HEK293 (cell line): ENCODE measurements around the gene TMC6.

Experiments used
- GLIS2 ChIP-seq: fragments of 450-650 bp; formaldehyde crosslinking; IDR thresholded peaks from 2 replicates; pipeline ENCODE4 v1.5.1; 2016; ENCODE audit warnings: missing biosample characterization, missing genetic modification characterization
- KLF17 ChIP-seq: fragments of 450-650 bp; formaldehyde crosslinking; IDR thresholded peaks from 2 replicates; pipeline ENCODE4 v1.5.1; 2016; ENCODE audit warnings: missing biosample characterization, missing genetic modification characterization
- KLF8 ChIP-seq: fragments of 450-650 bp; formaldehyde crosslinking; IDR thresholded peaks from 2 replicates; pipeline ENCODE4 v1.5.1; 2016; ENCODE audit warnings: missing biosample characterization, missing genetic modification characterization
- MYNN ChIP-seq: fragments of 450-650 bp; formaldehyde crosslinking; IDR thresholded peaks from 2 replicates; pipeline ENCODE4 v1.5.1; 2016; ENCODE audit warnings: missing biosample characterization, missing genetic modification characterization, borderline replicate concordance
- REST ChIP-seq: fragments of 450-650 bp; formaldehyde crosslinking; IDR thresholded peaks from 2 replicates; pipeline ENCODE4 v1.5.1; 2016; ENCODE audit warnings: missing biosample characterization, missing genetic modification characterization
- YY1 ChIP-seq: fragments of 450-650 bp; formaldehyde crosslinking; IDR thresholded peaks from 2 replicates; pipeline ENCODE4 v1.5.1; 2018; ENCODE audit warnings: missing biosample characterization, missing genetic modification characterization
- YY2 ChIP-seq: fragments of 450-650 bp; formaldehyde crosslinking; IDR thresholded peaks from 2 replicates; pipeline ENCODE4 v1.5.1; 2016; ENCODE audit warnings: missing biosample characterization, missing genetic modification characterization
- ZBTB20 ChIP-seq: fragments of 450-650 bp; formaldehyde crosslinking; IDR thresholded peaks from 2 replicates; pipeline ENCODE4 v1.5.1; 2016; ENCODE audit warnings: missing biosample characterization, missing genetic modification characterization
- ZBTB49 ChIP-seq: fragments of 450-650 bp; formaldehyde crosslinking; IDR thresholded peaks from 2 replicates; pipeline ENCODE4 v1.5.1; 2016; ENCODE audit warnings: missing biosample characterization, missing genetic modification characterization, low read depth
- ZBTB8A ChIP-seq: fragments of 450-650 bp; formaldehyde crosslinking; IDR thresholded peaks from 2 replicates; pipeline ENCODE4 v1.5.1; 2016; ENCODE audit warnings: missing biosample characterization, missing genetic modification characterization
- ZNF138 ChIP-seq: fragments of 450-650 bp; formaldehyde crosslinking; IDR thresholded peaks from 2 replicates; pipeline ENCODE4 v1.5.1; 2016; ENCODE audit warnings: missing biosample characterization, missing genetic modification characterization, borderline replicate concordance
- ZNF146 ChIP-seq: fragments of 450-650 bp; formaldehyde crosslinking; IDR thresholded peaks from 2 replicates; pipeline ENCODE4 v1.5.1; 2016; ENCODE audit warnings: missing biosample characterization, missing genetic modification characterization
- ZNF155 ChIP-seq: fragments of 450-650 bp; formaldehyde crosslinking; IDR thresholded peaks from 2 replicates; pipeline ENCODE4 v1.5.1; 2016; ENCODE audit warnings: missing biosample characterization, missing genetic modification characterization
- ZNF23 ChIP-seq: fragments of 450-650 bp; formaldehyde crosslinking; IDR thresholded peaks from 2 replicates; pipeline ENCODE4 v1.5.1; 2016; ENCODE audit warnings: missing biosample characterization, missing genetic modification characterization, borderline replicate concordance
- ZNF302 ChIP-seq: fragments of 450-650 bp; formaldehyde crosslinking; IDR thresholded peaks from 2 replicates; pipeline ENCODE4 v1.5.1; 2016; ENCODE audit warnings: missing biosample characterization, missing genetic modification characterization, low read depth
- ZNF324 ChIP-seq: fragments of 450-650 bp; formaldehyde crosslinking; IDR thresholded peaks from 2 replicates; pipeline ENCODE4 v1.5.1; 2016; ENCODE audit warnings: missing biosample characterization, missing genetic modification characterization
- ZNF350 ChIP-seq: fragments of 450-650 bp; formaldehyde crosslinking; IDR thresholded peaks from 2 replicates; pipeline ENCODE4 v1.5.0; 2017; ENCODE audit warnings: missing biosample characterization, mild to moderate bottlenecking, missing genetic modification characterization
- ZNF433 ChIP-seq: fragments of 450-650 bp; formaldehyde crosslinking; IDR thresholded peaks from 2 replicates; pipeline ENCODE4 v1.5.1; 2016; ENCODE audit warnings: missing biosample characterization, missing genetic modification characterization, low read depth
- ZNF449 ChIP-seq: fragments of 450-650 bp; formaldehyde crosslinking; IDR thresholded peaks from 2 replicates; pipeline ENCODE4 v1.5.1; 2017; ENCODE audit warnings: missing biosample characterization, mild to moderate bottlenecking, missing genetic modification characterization, moderate library complexity
- ZNF501 ChIP-seq: fragments of 450-650 bp; formaldehyde crosslinking; IDR thresholded peaks from 2 replicates; pipeline ENCODE4 v1.5.1; 2016; ENCODE audit warnings: missing biosample characterization, missing genetic modification characterization
- ZNF513 ChIP-seq: fragments of 450-650 bp; IDR thresholded peaks from 2 replicates; pipeline ENCODE4 v1.5.1; 2018; ENCODE audit warnings: missing biosample characterization, missing genetic modification characterization
- ZNF530 ChIP-seq: fragments of 450-650 bp; formaldehyde crosslinking; IDR thresholded peaks from 2 replicates; pipeline ENCODE4 v1.5.1; 2016; ENCODE audit warnings: low read depth, missing biosample characterization, missing genetic modification characterization
- ZNF544 ChIP-seq: fragments of 450-650 bp; formaldehyde crosslinking; IDR thresholded peaks from 2 replicates; pipeline ENCODE4 v1.5.0; 2017; ENCODE audit warnings: missing biosample characterization, missing genetic modification characterization
- ZNF571 ChIP-seq: fragments of 450-650 bp; formaldehyde crosslinking; IDR thresholded peaks from 2 replicates; pipeline ENCODE4 v1.5.0; 2017; ENCODE audit warnings: missing biosample characterization, missing genetic modification characterization
- ZNF639 ChIP-seq: fragments of 450-650 bp; formaldehyde crosslinking; IDR thresholded peaks from 2 replicates; pipeline ENCODE4 v1.5.1; 2016; ENCODE audit warnings: missing biosample characterization, missing genetic modification characterization
- ZNF830 ChIP-seq: fragments of 450-650 bp; IDR thresholded peaks from 2 replicates; pipeline ENCODE4 v1.5.0; 2018; ENCODE audit warnings: missing biosample characterization, missing genetic modification characterization, low read depth, mild to moderate bottlenecking, moderate library complexity
- ZSCAN30 ChIP-seq: fragments of 450-650 bp; IDR thresholded peaks from 2 replicates; pipeline ENCODE4 v1.5.1; 2018; ENCODE audit warnings: missing biosample characterization, mild to moderate bottlenecking, missing genetic modification characterization, moderate library complexity

The TMC6 gene

GRCh38 chr17:78168903-78169793, 40.6 kb upstream of the TMC6 start (continued):
- TF ChIP-seq YY2 (tag by site-specific recombination) (no peak), ZNF146 (tag by site-specific recombination) (no peak), REST (tag by site-specific recombination) (no peak), ZNF433 (no peak), ZNF324 (no peak), ZNF639 (tag by site-specific recombination) (no peak), ZNF449 (tag by site-specific recombination) (no peak), ZNF571 (tag by site-specific recombination) (no peak), ZNF23 (no peak), MYNN (no peak), ZNF513 (tag by site-specific recombination) (no peak), ZNF830 (tag by site-specific recombination) (no peak), ZSCAN30 (no peak), ZBTB49 (tag by site-specific recombination) (no peak), ZNF544 (tag by site-specific recombination) (no peak), GLIS2 (tag by site-specific recombination) (peak; percentile 90), ZNF138 (tag by site-specific recombination) (no peak), ZNF155 (tag by site-specific recombination) (no peak), ZNF302 (tag by site-specific recombination) (no peak), YY1 (tag by site-specific recombination) (no peak), ZNF501 (tag by site-specific recombination) (no peak), KLF8 (peak; percentile 66), ZBTB20 (tag by site-specific recombination) (peak; percentile 6), ZNF530 (tag by site-specific recombination) (no peak), KLF17 (tag by site-specific recombination) (0 out of 2 replicates have a peak, but pooled peaks have one; percentile 11), ZNF350 (tag by site-specific recombination) (no peak), ZBTB8A (tag by site-specific recombination) (no peak; the same call in 1 of the 2 replicates)
